IMR-90 (cell line): ENCODE measurements around the gene UTP3. TPM values are rescaled to one million over a fixed set of nuclear protein-coding genes. Genes with fewer than 3 reads are reported as not detected.

Source experiments
- ATAC-seq: fragments of 200-7000 bp; cut with Tn5 transposase; 2 replicates; pipeline ENCODE4 v1.9.1; 2020; ENCODE audit warnings: low read depth, mild to moderate bottlenecking, moderate library complexity
- BruUV-seq: library from RNA; stranded (reverse); fragments of 400-500 nt; replicated peaks from 2 replicates; lab custom pipeline; 2021; lab: Mats Ljungman, UMichigan
- CTCF ChIA-PET: fragments of 300-600 bp; formaldehyde crosslinking; extraction: SDS; loops from one replicate; lab custom pipeline; 2021; ENCODE audit warnings: antibody characterized with exemption; lab: Yijun Ruan, JAX
- POLR2A ChIA-PET: fragments of 300-600 bp; sonication (Branson Sonifier 250); formaldehyde crosslinking; loops from one replicate; lab custom pipeline; 2022; ENCODE audit warnings: antibody characterized with exemption; ENCODE audit not compliant: unreplicated experiment; lab: Charles Lee
- DNase-seq: peaks from one replicate; pipeline ENCODE4 v3.0.0; 2013
- H2AFZ ChIP-seq: replicated peaks from 2 replicates; pipeline ENCODE3; 2013; ENCODE audit warnings: low read length, mild to moderate bottlenecking; ENCODE audit not compliant: poor library complexity
- H2AK5ac ChIP-seq: 2 replicates; pipeline ENCODE4 v1.6.1; 2013; ENCODE audit warnings: low read depth, low read length, inconsistent platforms
- H2AK9ac ChIP-seq: replicated peaks from 2 replicates; pipeline ENCODE3; 2013; ENCODE audit warnings: mild to moderate bottlenecking, low read depth, low read length, moderate library complexity; ENCODE audit not compliant: poor library complexity
- H2BK120ac ChIP-seq: 2 replicates; pipeline ENCODE4 v1.6.1; 2013; ENCODE audit warnings: low read depth, low read length, inconsistent platforms
- H2BK15ac ChIP-seq: 3 replicates; pipeline ENCODE4 v1.6.1; 2013; ENCODE audit warnings: low read depth, low read length, inconsistent platforms
- H2BK20ac ChIP-seq: 2 replicates; pipeline ENCODE4 v1.6.1; 2013; ENCODE audit warnings: low read depth, mild to moderate bottlenecking, inconsistent platforms, low read length, moderate library complexity
- H2BK5ac ChIP-seq: 2 replicates; pipeline ENCODE4 v1.6.1; 2013; ENCODE audit warnings: mild to moderate bottlenecking, low read depth, low read length, inconsistent platforms; ENCODE audit not compliant: poor library complexity, severe bottlenecking
- H3K14ac ChIP-seq: replicated peaks from 2 replicates; pipeline ENCODE4 v1.6.1; 2013; ENCODE audit warnings: low read depth, low read length, inconsistent platforms
- H3K18ac ChIP-seq: 2 replicates; pipeline ENCODE4 v1.6.1; 2013; ENCODE audit warnings: low read depth, low read length, control low read depth
- H3K23ac ChIP-seq: 2 replicates; pipeline ENCODE4 v1.6.1; 2013; ENCODE audit warnings: low read depth, low read length, inconsistent platforms
- H3K27ac ChIP-seq: 2 replicates; pipeline ENCODE4 v1.5.1; 2013; ENCODE audit warnings: mild to moderate bottlenecking, control low read depth, low read length; ENCODE audit not compliant: insufficient read depth
- H3K27me3 ChIP-seq: 2 replicates; pipeline ENCODE4 v1.6.1; 2013; ENCODE audit warnings: low read length; ENCODE audit not compliant: control insufficient read depth, insufficient read depth
- H3K36me3 ChIP-seq: 2 replicates; pipeline ENCODE4 v1.6.1; 2013; ENCODE audit warnings: low read length, mixed read lengths; ENCODE audit not compliant: control insufficient read depth, insufficient read depth
- H3K4ac ChIP-seq: 2 replicates; pipeline ENCODE4 v1.6.1; 2013; ENCODE audit warnings: low read depth, low read length, inconsistent platforms
- H3K4me1 ChIP-seq: 2 replicates; pipeline ENCODE4 v1.6.1; 2013; ENCODE audit warnings: low read length, mixed read lengths; ENCODE audit not compliant: control insufficient read depth, insufficient read depth
- H3K4me2 ChIP-seq: 2 replicates; pipeline ENCODE4 v1.6.1; 2013; ENCODE audit warnings: low read depth, mild to moderate bottlenecking, control low read depth, low read length, moderate library complexity
- H3K4me3 ChIP-seq: 2 replicates; pipeline ENCODE4 v1.5.1; 2013; ENCODE audit warnings: low read depth, mild to moderate bottlenecking, control low read depth, low read length, moderate library complexity; ENCODE audit not compliant: insufficient read depth
- H3K56ac ChIP-seq: 2 replicates; pipeline ENCODE4 v1.6.1; 2013; ENCODE audit warnings: low read length, inconsistent platforms; ENCODE audit not compliant: insufficient read depth; ENCODE audit errors: extremely low read depth
- H3K79me1 ChIP-seq, 2 experiments: 2 replicates each; pipeline ENCODE4 v1.6.1; 2013; ENCODE audit warnings: low read length in 2 of 2, inconsistent platforms in 1 of 2, low read depth in 1 of 2
- H3K9ac ChIP-seq: 2 replicates; pipeline ENCODE4 v1.6.1; 2013; ENCODE audit warnings: low read depth, low read length, control low read depth
- H3K9me1 ChIP-seq: 2 replicates; pipeline ENCODE4 v1.6.1; 2013; ENCODE audit warnings: low read length, inconsistent platforms; ENCODE audit not compliant: insufficient read depth
- H3K9me3 ChIP-seq: 2 replicates; pipeline ENCODE4 v1.6.1; 2013; ENCODE audit warnings: low read length; ENCODE audit not compliant: control insufficient read depth, insufficient read depth
- H4K20me1 ChIP-seq: 2 replicates; pipeline ENCODE4 v1.6.1; 2013; ENCODE audit warnings: low read length, inconsistent platforms; ENCODE audit not compliant: insufficient read depth
- H4K5ac ChIP-seq: 2 replicates; pipeline ENCODE4 v1.6.1; 2013; ENCODE audit warnings: mild to moderate bottlenecking, low read depth, low read length, control low read depth
- H4K8ac ChIP-seq, 2 experiments: 2 replicates each; pipeline ENCODE4 v1.6.1; 2013; ENCODE audit warnings: low read depth in 2 of 2, low read length in 2 of 2, control low read depth in 1 of 2, inconsistent platforms in 1 of 2
- H4K91ac ChIP-seq: 2 replicates; pipeline ENCODE4 v1.6.1; 2013; ENCODE audit warnings: low read depth, low read length, inconsistent platforms; ENCODE audit not compliant: insufficient read depth
- BHLHE40 ChIP-seq: fragments of 150-350 bp; IDR thresholded peaks from 2 replicates; pipeline ENCODE4 v1.6.1; 2016; ENCODE audit warnings: mild to moderate bottlenecking, low read depth, low read length
- CEBPB ChIP-seq: IDR thresholded peaks from 2 replicates; pipeline ENCODE4 v1.6.1; 2012; ENCODE audit warnings: low read depth, low read length, improper control_type of control experiment
- CHD1 ChIP-seq: IDR thresholded peaks from 2 replicates; pipeline ENCODE4 v1.6.1; 2012; ENCODE audit warnings: low read depth, low read length, improper control_type of control experiment
- FOS ChIP-seq: fragments of 150-350 bp; IDR thresholded peaks from 2 replicates; pipeline ENCODE4 v1.6.1; 2016; ENCODE audit warnings: low read depth, low read length
- MAZ ChIP-seq: IDR thresholded peaks from 2 replicates; pipeline ENCODE4 v1.6.1; 2012; ENCODE audit warnings: low read depth, mild to moderate bottlenecking, low read length, improper control_type of control experiment, moderate library complexity, borderline replicate concordance
- NFE2L2 ChIP-seq: fragments of 150-350 bp; IDR thresholded peaks from 2 replicates; pipeline ENCODE4 v1.6.1; 2016; ENCODE audit warnings: low read depth, mild to moderate bottlenecking, low read length
- POLR2A ChIP-seq: IDR thresholded peaks from 2 replicates; pipeline ENCODE4 v1.6.1; 2012; ENCODE audit warnings: mild to moderate bottlenecking, low read depth, low read length
- RAD21 ChIP-seq: IDR thresholded peaks from 2 replicates; pipeline ENCODE4 v1.6.1; 2012; ENCODE audit warnings: low read length, improper control_type of control experiment
- RCOR1 ChIP-seq: IDR thresholded peaks from 2 replicates; pipeline ENCODE4 v1.6.1; 2012; ENCODE audit warnings: mild to moderate bottlenecking, low read length, improper control_type of control experiment; ENCODE audit not compliant: insufficient replicate concordance
- RFX5 ChIP-seq: IDR thresholded peaks from 2 replicates; pipeline ENCODE4 v1.8.0; 2012; ENCODE audit warnings: low read depth, mild to moderate bottlenecking, low read length, moderate library complexity
- SMC3 ChIP-seq: fragments of 150-350 bp; IDR thresholded peaks from 2 replicates; pipeline ENCODE4 v1.6.1; 2016; ENCODE audit warnings: low read depth, mild to moderate bottlenecking, antibody characterized with exemption, low read length, moderate library complexity
- WGBS, 2 experiments: methylation state at CpG; one replicate each; pipeline versions ENCODE4 v1.1.5 to v1.1.7; 2013; ENCODE audit warnings: missing lambda C conversion rate in 2 of 2; ENCODE audit not compliant: insufficient read length in 1 of 2; ENCODE audit errors: extremely low coverage in 2 of 2; 5-methylcytosine and 5-hydroxymethylcytosine counted together
- dilution Hi-C: fragments of 300-500 bp; cut with HindIII; formaldehyde crosslinking; loops from one replicate; pipeline ENCODE4 v1.14.3; 2018; ENCODE audit warnings: low sequenced_read_pairs; ENCODE audit not compliant: unreplicated experiment
- in situ Hi-C: fragments of 300-500 bp; cut with MboI; formaldehyde crosslinking; loops from 3 replicates; pipeline ENCODE4 v1.14.3; 2019; ENCODE audit warnings: low sequenced_read_pairs, inconsistent platforms, mixed read lengths
- intact Hi-C: fragments of 100-400 bp; cut with micrococcal nuclease; formaldehyde crosslinking; loops from 2 replicates; pipeline ENCODE4 v1.10.0; 2022
- polyA plus RNA-seq, 3 experiments: library from polyadenylated mRNA; depleted of rRNA; stranded (reverse); fragments of >200 nt; gene quantifications; 2 replicates each; pipeline ENCODE4 v1.2.3, GENCODE V29; 2012; ENCODE audit warnings: low replicate concordance in 1 of 3
- total RNA-seq: library from RNA; depleted of rRNA; stranded (reverse); fragments of >200 nt; gene quantifications from 2 replicates; pipeline ENCODE4 v1.2.3, GENCODE V29; 2012
- TF ChIP-seq, protein P1 (sequence below): conservative IDR thresholded peaks from 2 replicates; pipeline ENCODE4 v1.5.1; 2012; ENCODE audit warnings: mild to moderate bottlenecking, low read depth, low read length, improper control_type of control experiment
- TF ChIP-seq, protein P2 (sequence below): fragments of 150-350 bp; IDR thresholded peaks from 2 replicates; pipeline ENCODE4 v1.6.1; 2016; ENCODE audit warnings: low read depth, mild to moderate bottlenecking, low read length, moderate library complexity, borderline replicate concordance
- TF ChIP-seq, protein P3 (sequence below): fragments of 150-350 bp; IDR thresholded peaks from 2 replicates; pipeline ENCODE4 v1.6.1; 2017; ENCODE audit warnings: mild to moderate bottlenecking, antibody characterized with exemption, low read length, low read depth

The UTP3 gene
- total and polyA plus RNA-seq, 2 of the 4 experiments (the other 2 are of a cell fraction) = 14.9 to 30.7 TPM

DNA sequence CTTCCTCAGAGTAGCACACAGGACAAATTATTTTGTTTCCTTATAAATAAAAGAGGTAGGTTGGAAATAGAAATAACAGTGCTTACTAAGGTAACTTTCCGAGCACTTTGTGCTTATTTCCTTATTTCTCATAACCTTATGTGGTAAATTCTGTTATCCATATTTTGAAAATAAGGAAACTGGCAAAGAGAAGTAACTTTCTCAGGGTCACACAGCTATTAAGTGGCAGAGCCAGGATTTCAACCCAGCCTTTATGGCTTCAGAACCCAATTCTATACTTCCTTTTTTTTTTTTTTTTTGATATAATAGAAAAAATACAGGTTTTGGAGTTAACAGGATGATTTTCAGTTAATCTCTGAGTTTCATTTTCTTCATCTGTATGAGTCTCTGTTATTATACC, 3.3 kb downstream of the UTP3 start:
- H3K56ac ChIP-seq = no peak overlapping the region
- no peak overlapping the region for H4K5ac ChIP-seq
- intact Hi-C loops (no loop called here), in situ Hi-C loops (no loop called here), dilution Hi-C loops (no loop called here)
- no peak overlapping the region for H3K4ac ChIP-seq
- peaks cover 3% of the 10 kb centered on the region for H3K4me1 ChIP-seq
- no peak overlapping the region for H2BK15ac ChIP-seq
- no peak overlapping the region for H4K91ac ChIP-seq
- H3K14ac ChIP-seq = no peak overlapping the region
- peaks cover 19 to 30% of the 10 kb centered on the region in 2 experiments; a peak in 3 of 4 replicates for H3K79me1 ChIP-seq
- H3K18ac ChIP-seq = no peak overlapping the region
- no peak overlapping the region for H3K4me3 ChIP-seq
- H4K8ac ChIP-seq = no peak overlapping the region
- H3K9me1 ChIP-seq = no peaks in the 10 kb centered on the region
- no peaks in the 10 kb centered on the region for H3K27me3 ChIP-seq
- no CpG with 5 or more reads among the region's 1 CpG for WGBS, 2 experiments
- H2BK120ac ChIP-seq = no peak overlapping the region
- H2AK5ac ChIP-seq = no peak overlapping the region
- H3K27ac ChIP-seq = no peak overlapping the region
- no peaks in the 10 kb centered on the region for H3K9me3 ChIP-seq
- CTCF ChIA-PET = interaction anchor here (0.6 kb wide), 1 partner anchor 376 kb away, joined by 5 read pairs; no protein-coding TSS in a partner anchor
- ATAC-seq (no peak), DNase-seq (no peak)
- no peak overlapping the region for H3K9ac ChIP-seq
- H3K36me3 ChIP-seq = peaks cover 3% of the 10 kb centered on the region
- H2AFZ ChIP-seq = no peak overlapping the region
- POLR2A ChIA-PET = no interaction called here
- H3K4me2 ChIP-seq = no peak overlapping the region
- BruUV-seq = no TSS peak
- H2BK5ac ChIP-seq = no peak overlapping the region
- H3K23ac ChIP-seq = no peak overlapping the region
- TF ChIP-seq BHLHE40 (no peak), CEBPB (no peak), NFE2L2 (no peak), RCOR1 (no peak), RFX5 (no peak), FOS (no peak), SMC3 (no peak), MAZ (no peak), RAD21 (no peak), CHD1 (no peak), POLR2A (no peak)
- TF ChIP-seq, protein P1, sequence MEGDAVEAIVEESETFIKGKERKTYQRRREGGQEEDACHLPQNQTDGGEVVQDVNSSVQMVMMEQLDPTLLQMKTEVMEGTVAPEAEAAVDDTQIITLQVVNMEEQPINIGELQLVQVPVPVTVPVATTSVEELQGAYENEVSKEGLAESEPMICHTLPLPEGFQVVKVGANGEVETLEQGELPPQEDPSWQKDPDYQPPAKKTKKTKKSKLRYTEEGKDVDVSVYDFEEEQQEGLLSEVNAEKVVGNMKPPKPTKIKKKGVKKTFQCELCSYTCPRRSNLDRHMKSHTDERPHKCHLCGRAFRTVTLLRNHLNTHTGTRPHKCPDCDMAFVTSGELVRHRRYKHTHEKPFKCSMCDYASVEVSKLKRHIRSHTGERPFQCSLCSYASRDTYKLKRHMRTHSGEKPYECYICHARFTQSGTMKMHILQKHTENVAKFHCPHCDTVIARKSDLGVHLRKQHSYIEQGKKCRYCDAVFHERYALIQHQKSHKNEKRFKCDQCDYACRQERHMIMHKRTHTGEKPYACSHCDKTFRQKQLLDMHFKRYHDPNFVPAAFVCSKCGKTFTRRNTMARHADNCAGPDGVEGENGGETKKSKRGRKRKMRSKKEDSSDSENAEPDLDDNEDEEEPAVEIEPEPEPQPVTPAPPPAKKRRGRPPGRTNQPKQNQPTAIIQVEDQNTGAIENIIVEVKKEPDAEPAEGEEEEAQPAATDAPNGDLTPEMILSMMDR = no peak
- TF ChIP-seq, protein P2, sequence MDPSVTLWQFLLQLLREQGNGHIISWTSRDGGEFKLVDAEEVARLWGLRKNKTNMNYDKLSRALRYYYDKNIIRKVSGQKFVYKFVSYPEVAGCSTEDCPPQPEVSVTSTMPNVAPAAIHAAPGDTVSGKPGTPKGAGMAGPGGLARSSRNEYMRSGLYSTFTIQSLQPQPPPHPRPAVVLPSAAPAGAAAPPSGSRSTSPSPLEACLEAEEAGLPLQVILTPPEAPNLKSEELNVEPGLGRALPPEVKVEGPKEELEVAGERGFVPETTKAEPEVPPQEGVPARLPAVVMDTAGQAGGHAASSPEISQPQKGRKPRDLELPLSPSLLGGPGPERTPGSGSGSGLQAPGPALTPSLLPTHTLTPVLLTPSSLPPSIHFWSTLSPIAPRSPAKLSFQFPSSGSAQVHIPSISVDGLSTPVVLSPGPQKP = no peak
- TF ChIP-seq, protein P3, sequence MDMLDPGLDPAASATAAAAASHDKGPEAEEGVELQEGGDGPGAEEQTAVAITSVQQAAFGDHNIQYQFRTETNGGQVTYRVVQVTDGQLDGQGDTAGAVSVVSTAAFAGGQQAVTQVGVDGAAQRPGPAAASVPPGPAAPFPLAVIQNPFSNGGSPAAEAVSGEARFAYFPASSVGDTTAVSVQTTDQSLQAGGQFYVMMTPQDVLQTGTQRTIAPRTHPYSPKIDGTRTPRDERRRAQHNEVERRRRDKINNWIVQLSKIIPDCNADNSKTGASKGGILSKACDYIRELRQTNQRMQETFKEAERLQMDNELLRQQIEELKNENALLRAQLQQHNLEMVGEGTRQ = no peak
- H2AK9ac ChIP-seq = no peak overlapping the region
- H2BK20ac ChIP-seq = no peak overlapping the region
- H4K20me1 ChIP-seq = peaks cover 5% of the 10 kb centered on the region; the same call in 1 of the 2 replicates
